Endothelial cell (in vitro differentiated cells): ENCODE measurements around the gene MFGE8. TPM values are rescaled to one million over a fixed set of nuclear protein-coding genes. Genes with fewer than 3 reads are reported as not detected.

Experiments
- DNase-seq: peaks from one replicate; pipeline ENCODE4 v3.0.0; 2021; ENCODE audit warnings: low spot score
- H3K27ac Mint-ChIP-seq: one replicate; pipeline ENCODE4 v1.8.0; 2021; ENCODE audit warnings: mixed read lengths, inconsistent platforms; ENCODE audit not compliant: unreplicated experiment
- H3K27me3 Mint-ChIP-seq: one replicate; pipeline ENCODE4 v1.8.0; 2021; ENCODE audit warnings: mild to moderate bottlenecking, moderate library complexity, mixed read lengths, inconsistent platforms; ENCODE audit not compliant: unreplicated experiment
- H3K36me3 Mint-ChIP-seq: one replicate; pipeline ENCODE4 v1.8.0; 2021; ENCODE audit warnings: mild to moderate bottlenecking, low read depth, mixed read lengths, inconsistent platforms; ENCODE audit not compliant: unreplicated experiment
- H3K4me1 Mint-ChIP-seq: one replicate; pipeline ENCODE4 v1.8.0; 2021; ENCODE audit warnings: mild to moderate bottlenecking, mixed read lengths, inconsistent platforms; ENCODE audit not compliant: unreplicated experiment
- H3K4me3 Mint-ChIP-seq: one replicate; pipeline ENCODE4 v1.8.0; 2021; ENCODE audit warnings: mild to moderate bottlenecking, mixed read lengths, inconsistent platforms; ENCODE audit not compliant: unreplicated experiment
- H3K9me3 Mint-ChIP-seq: one replicate; pipeline ENCODE4 v1.8.0; 2021; ENCODE audit warnings: mixed read lengths, inconsistent platforms; ENCODE audit not compliant: unreplicated experiment
- total RNA-seq: library from RNA; stranded (reverse); fragmentation: NEBNext Ultra II Directional; extraction: Animal tissue kit (Norgen Biotek cat#: 25700); gene quantifications from one replicate; pipeline ENCODE4 v1.2.1, GENCODE V29; 2021; ENCODE audit not compliant: unreplicated experiment
- TF ChIP-seq, protein P1 (sequence below): fragments of 200-600 bp; sonication (generic); IDR thresholded peaks from one replicate; pipeline ENCODE4 v1.5.0; 2021; ENCODE audit warnings: antibody characterized with exemption; ENCODE audit not compliant: unreplicated experiment

MFGE8 gene
- total RNA-seq, 1 donor from 2014 or later, result 113 TPM

DNA sequence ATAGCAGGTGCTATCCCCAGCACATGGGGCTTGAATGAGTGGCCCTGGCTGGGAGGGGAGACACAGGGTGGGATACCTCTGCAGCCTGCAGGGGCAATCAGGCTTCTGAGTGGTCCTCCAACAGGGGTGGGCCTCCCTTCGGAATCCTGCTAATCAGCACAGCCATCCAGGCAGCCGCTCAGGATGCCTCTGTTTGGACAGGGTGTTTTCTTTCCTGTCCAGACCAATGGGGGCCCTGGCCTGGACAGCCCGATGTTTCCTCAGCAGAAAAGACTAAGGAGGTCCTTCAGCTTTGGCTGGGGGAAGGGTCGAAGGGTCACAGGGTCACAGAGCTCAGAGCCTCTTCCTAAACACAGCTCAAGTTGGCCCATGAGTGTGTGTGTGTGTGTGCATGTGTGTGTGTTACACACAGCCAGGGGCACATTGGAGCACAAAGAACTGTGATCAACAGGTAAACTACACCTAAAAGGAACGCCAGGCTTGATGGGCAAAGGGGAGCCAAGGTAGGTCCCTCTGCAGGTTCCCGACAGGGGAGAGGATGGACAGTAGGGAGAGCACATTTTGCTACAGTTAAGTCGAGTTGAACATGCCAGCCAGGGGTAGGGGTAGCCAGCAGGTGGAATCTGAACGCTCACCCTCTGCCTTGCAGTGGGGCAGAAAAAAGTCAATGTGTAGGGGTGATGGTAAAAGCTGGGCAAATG is 16.7 kb downstream of the MFGE8 start:
- Mint-ChIP-seq H3K9me3 (no peaks in the 10 kb centered on the region), H3K27ac (peak overlapping the region; percentile 74), H3K4me1 (peaks cover 32% of the 10 kb centered on the region), H3K27me3 (peaks cover 3% of the 10 kb centered on the region), H3K36me3 (peaks cover 9% of the 10 kb centered on the region), H3K4me3 (peak overlapping the region; percentile 53)
- DNase-seq, result peak; percentile 77
- TF ChIP-seq, protein P1, sequence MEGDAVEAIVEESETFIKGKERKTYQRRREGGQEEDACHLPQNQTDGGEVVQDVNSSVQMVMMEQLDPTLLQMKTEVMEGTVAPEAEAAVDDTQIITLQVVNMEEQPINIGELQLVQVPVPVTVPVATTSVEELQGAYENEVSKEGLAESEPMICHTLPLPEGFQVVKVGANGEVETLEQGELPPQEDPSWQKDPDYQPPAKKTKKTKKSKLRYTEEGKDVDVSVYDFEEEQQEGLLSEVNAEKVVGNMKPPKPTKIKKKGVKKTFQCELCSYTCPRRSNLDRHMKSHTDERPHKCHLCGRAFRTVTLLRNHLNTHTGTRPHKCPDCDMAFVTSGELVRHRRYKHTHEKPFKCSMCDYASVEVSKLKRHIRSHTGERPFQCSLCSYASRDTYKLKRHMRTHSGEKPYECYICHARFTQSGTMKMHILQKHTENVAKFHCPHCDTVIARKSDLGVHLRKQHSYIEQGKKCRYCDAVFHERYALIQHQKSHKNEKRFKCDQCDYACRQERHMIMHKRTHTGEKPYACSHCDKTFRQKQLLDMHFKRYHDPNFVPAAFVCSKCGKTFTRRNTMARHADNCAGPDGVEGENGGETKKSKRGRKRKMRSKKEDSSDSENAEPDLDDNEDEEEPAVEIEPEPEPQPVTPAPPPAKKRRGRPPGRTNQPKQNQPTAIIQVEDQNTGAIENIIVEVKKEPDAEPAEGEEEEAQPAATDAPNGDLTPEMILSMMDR, result no peak

DNA sequence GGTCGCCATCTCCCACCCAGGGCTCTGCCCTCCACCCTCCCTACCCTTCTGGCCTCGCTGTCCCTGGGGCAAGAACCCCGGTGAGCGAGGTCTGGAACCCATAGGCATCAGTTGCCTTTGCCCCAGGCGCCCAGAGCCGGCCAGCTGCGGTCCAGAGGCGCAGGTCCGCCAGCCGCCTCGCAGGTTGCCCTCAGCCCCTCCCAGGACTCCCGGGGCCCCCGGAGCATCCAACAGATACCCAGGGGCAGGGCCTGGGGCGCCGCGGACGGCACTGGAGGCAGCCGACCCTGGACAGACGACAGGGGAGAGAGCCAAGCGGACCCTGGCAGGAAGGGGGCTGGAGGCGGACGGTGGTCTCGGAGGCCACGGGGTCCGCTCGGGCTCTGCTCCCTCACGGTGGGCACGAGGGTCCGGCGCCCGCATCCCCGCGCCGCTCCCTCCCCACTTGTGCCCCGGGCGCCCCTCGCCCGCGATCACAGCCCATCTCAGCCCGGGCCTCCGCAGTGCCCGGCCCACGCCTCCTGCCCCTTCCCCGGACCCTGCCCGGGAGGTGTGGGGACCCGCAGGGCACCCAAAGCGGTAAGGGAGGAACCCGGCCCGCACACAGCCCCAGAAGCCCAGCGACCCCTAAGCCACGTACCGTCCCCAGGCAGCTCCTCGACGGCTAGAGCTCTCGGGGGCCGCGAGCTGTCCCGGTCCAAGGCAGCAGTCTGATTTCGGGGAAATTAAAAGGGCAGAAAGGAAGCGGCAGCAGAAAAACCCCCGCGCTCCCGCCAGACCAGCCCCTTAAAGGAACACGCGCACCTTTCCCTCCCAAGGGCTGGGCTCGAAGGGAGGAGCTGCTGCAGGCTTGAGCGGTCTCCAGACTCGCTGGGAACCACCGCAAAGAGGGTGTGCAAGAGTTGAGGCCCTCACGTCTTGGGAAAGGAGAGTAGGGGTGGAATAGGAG is 18.1 kb downstream of the MFGE8 start, which contains the start of gene HAPLN3:
TSS of gene HAPLN3 (minus strand) at position 726 of the 949 bp plus-strand sequence. CDS start 8,246 bp downstream, outside the sequence.
- Mint-ChIP-seq H3K27me3 (peaks cover 1% of the 10 kb centered on the region), H3K36me3 (no peaks in the 10 kb centered on the region), H3K9me3 (no peaks in the 10 kb centered on the region), H3K4me3 (peak within 1 kb of the TSS; percentile 86), H3K4me1 (peaks cover 34% of the 10 kb centered on the region), H3K27ac (peak within 1 kb of the TSS; percentile 2)
- TF ChIP-seq, protein P1, result no peak
- peak; percentile 54 for DNase-seq

DNA sequence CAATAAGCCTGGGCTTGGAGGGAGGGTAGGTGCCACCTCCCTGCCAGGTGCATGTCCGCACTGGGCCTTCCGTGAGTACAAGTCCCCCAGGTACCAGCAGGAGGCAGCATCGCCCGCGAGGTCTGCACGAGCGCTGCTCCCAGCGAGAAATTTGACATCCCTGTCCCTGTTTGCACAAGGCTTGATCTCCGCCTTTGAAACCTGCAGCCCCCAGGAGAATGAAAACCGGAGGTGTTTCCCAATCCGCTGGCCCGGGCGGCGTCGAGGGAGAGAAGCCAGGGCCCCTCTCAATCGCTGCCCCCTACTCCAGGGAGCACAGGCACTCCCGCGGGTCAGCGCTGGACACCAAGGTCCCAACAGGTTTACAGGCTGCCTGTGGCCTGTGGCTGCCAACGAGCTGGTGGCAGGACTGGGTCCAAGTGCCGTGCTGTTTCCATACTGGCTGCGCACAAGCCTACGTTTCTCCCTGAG is 18.8 kb downstream of the MFGE8 start:
- peak; percentile 86 for DNase-seq
- Mint-ChIP-seq H3K9me3 (no peaks in the 10 kb centered on the region), H3K4me3 (peak overlapping the region; percentile 86), H3K36me3 (peaks cover 3% of the 10 kb centered on the region), H3K27ac (no peak overlapping the region), H3K4me1 (peaks cover 42% of the 10 kb centered on the region), H3K27me3 (peaks cover 2% of the 10 kb centered on the region)
- TF ChIP-seq, protein P1, result peak; percentile 76

DNA sequence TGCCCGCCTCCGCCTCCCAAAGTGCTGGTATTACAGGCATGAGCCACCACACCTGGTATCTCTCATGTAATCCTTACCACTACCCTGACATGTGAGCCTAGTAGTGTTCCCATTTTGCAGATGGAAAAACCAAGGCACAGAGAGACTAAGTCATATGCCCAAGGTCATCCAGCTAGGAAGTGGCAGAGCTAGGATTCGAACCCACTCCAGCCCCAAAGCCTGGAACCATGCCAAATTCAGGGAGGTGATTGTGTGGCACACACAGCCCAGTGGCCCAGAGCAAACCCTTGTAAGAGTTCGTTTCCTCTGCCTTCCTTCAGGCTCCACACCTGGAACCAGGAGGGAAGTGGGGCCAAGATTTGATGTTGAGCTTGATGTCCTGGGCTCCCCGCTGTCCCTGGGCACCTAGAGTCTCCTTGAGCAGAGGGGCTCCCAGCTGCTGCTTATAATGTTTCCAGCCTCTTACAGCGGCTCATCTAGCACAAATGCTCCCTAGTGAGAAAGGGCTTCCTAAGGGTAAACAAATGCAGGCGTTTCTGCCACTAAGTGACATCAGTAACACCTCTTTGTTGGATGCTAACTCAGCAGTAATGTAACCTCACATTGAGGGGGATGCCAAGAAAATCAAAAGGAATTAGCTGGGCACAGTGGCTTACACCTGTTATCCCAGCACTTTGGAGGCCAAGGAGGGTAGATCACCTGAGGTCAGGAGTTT is 21.5 kb downstream of the MFGE8 start:
- H3K4me1 Mint-ChIP-seq, result peaks cover 24% of the 10 kb centered on the region
- no peaks in the 10 kb centered on the region for H3K9me3 Mint-ChIP-seq
- no peak overlapping the region for H3K4me3 Mint-ChIP-seq
- no peak for DNase-seq
- no peak overlapping the region for H3K27ac Mint-ChIP-seq
- peaks cover 1% of the 10 kb centered on the region for H3K27me3 Mint-ChIP-seq
- TF ChIP-seq, protein P1, result no peak
- peaks cover 3% of the 10 kb centered on the region for H3K36me3 Mint-ChIP-seq
